SH-SY5Y (cell line): Measurements from ENCODE around the gene CNOT11.

Experiments used
- GATA2 ChIP-seq: IDR thresholded peaks from 2 replicates; pipeline ENCODE4 v1.6.1; 2011; ENCODE audit warnings: mild to moderate bottlenecking, low read depth, low read length
- GATA3 ChIP-seq: IDR thresholded peaks from 2 replicates; pipeline ENCODE4 v1.6.1; 2011; ENCODE audit warnings: low read depth, mild to moderate bottlenecking, low read length, moderate library complexity

- TF ChIP-seq GATA2 = no peak
- no peak for TF ChIP-seq GATA3
These were observed 19.5 kb downstream of the CNOT11 start for GRCh38 chr2:101272045-101272784.
